Ovary (tissue), 3 donors: ENCODE results near the gene MAFG.

Experiments
- CTCF ChIP-seq, 3 donors: fragments of 450-650 bp in 2 of 3; fragments of 200-600 bp in 1 of 3; IDR thresholded peaks; one replicate each; pipeline versions ENCODE4 v1.5.1 to v1.8.0; 2016 to 2022; ENCODE audit warnings: antibody characterized with exemption in 3 of 3, mild to moderate bottlenecking in 1 of 3
- EP300 ChIP-seq: sonication (generic); formaldehyde crosslinking; IDR thresholded peaks from one replicate; pipeline ENCODE4 v1.6.1; 2017; ENCODE audit warnings: antibody characterized with exemption
- POLR2A ChIP-seq: fragments of 450-650 bp; IDR thresholded peaks from one replicate; pipeline ENCODE4 v1.6.1; 2017; ENCODE audit warnings: antibody characterized with exemption, mild to moderate bottlenecking, moderate library complexity
- donor health status: DM: no; HTN: no; CAD: no.

- TF ChIP-seq CTCF (IDR thresholded peaks at IDR 0.05) (no peak), EP300 (no peak), POLR2A (no peak)
Observed at GRCh38 chr17:81973432-81973831, 45.9 kb upstream of the MAFG start.
